NK-92 (cell line): ENCODE measurements around the gene CLMP.

Experiments used
- DNase-seq: peaks from one replicate; lab custom pipeline; 2025; ENCODE audit not compliant: unreplicated experiment; lab: John Stamatoyannopoulos, UW

The CLMP gene

DNA sequence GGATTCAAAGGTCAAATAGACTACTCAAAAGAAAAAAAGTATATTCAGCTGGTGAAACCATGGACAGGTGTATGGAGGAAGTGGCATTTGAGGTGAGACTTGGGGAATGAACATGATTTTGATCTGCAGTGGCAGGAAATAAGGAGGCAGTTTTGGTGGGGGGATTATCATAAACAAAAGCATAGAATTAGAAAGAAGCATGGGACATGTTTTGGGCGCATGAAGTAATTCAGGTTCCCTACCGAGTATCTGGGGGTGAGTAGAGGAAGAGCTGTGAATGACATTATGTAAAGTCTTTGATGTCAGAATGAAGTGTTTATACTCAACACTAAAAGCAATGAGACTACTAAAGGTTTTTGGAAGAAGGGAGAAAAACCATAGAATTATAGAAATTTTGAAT lies 3.1 kb downstream of the CLMP start:
- DNase-seq: no peak

DNA sequence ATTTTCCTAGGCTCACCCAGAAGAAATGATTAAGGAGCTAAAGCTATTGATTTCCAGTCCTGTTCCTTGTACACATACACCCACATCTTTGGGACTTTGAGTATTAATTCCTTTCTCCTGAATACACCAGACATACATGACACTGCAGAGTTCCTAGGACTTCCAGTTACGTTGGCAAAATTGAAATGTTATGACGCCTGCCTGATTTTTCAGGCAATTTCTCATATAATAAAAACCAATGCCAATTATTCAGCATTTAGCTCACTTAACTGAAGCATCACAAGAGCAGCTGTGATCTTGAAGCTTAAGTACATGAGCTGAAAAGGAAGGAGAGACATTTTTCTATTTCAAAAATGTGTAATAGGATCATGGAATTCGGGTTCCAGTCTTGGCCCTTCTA lies 4.5 kb downstream of the CLMP start:
- no peak for DNase-seq

DNA sequence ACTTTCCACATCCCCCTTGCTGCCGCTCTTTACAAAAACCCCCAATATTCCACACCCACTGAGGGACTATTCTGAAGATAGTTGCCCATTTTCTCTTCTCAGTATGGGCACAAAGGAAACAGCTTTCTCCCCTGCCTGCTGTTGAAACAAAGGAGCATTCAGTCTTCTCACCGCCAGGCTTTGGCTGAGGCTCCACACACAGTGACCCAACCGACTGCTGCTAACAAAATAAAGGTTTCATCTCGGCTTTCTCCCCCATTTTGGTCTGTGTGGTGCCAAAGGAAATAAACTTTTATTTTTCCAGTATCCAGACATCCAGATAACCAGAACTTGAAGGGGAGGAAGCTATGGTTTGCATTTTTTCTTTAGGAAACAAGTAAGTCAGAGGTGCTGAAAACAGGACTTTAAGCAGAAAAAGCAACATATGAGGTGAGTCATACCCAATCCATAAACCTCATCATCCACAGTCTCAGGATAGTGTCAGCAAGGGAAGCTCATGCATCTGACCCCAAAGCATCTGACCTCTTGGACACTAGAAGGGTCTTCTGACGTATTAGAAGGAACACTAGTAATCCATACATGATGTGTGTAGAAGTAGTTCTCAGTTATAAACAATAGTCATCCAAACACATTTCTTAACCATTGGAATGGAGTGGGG lies 6.4 kb downstream of the CLMP start:
- DNase-seq: no peak

DNA sequence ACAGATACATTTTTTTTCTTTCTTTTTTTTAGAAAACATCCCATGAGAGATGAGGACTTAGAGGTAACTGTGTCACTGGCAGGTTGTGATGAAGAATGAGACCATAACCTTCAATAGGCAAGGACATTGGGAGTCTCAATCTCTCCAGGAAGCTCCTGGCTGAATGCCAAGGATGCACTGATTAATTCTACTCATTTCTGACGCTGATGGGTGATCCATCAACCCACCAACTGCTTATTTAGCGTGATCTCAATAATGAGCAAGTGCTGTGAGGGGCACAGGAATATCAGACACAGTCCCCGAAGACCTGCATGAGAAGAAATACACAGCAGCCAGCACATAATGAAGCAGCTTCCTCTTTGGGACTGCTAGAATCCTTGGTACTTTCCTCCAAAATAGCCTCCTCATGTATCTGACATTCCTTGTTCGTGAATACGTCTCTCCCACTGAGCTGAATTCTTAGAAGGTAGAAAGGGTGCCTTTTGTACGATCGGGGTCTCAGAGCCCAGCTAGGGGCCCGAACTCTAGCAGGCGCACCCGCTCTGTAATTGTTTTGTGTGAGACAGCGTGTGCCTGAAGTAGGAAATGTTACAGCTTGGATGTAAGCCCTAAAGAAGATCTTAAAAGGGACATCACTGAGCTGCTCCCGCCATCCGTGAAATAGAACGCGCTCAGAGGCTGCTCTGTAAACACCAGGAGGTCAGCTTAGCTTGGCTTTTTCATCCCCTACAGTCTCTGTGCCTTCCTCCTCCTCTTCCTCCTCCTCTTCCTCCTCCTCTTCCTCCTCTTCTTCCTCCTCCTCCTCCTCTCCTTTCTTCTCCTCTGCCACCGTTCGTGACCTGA lies 7.2 kb downstream of the CLMP start:
- DNase-seq: no peak

DNA sequence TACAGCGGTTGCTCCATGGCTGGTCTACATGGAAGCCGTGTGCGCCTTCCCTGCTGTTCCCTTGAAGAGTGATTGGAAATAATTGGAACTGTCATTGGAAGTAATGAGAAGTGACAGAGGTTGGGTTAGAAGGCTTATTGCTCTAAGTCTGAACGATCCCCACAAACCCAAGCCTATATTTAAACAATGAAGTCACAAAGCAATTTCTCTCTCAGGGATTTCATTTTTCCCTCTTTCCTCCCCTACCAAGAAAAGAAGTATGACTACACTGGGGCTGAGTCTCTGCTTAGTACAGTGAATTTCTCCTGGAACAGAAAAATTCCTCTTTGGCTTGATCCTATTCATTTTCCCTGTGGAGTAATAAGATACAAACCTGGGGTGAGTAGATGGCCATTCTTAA lies 7.8 kb downstream of the CLMP start:
- DNase-seq: no peak

DNA sequence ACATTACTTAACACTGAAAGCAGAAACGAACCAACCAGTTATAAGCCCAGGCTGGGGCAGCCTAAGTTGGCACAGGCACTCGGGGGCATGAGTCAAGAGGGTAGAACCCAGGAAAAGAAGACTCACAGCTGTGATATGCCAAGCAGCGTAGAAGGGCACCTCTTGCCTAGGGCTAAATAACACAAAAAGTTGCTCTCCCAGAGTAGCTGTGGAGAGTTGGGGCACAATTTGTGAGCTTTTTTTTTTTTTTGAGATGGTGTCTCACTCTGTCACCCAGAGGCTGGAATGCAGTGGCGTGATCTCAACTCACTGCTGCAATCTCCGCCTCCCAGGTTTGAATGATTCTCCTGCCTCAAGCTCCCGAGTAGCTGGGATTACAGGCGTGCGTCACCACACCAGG lies 8.8 kb downstream of the CLMP start:
- DNase-seq: no peak

DNA sequence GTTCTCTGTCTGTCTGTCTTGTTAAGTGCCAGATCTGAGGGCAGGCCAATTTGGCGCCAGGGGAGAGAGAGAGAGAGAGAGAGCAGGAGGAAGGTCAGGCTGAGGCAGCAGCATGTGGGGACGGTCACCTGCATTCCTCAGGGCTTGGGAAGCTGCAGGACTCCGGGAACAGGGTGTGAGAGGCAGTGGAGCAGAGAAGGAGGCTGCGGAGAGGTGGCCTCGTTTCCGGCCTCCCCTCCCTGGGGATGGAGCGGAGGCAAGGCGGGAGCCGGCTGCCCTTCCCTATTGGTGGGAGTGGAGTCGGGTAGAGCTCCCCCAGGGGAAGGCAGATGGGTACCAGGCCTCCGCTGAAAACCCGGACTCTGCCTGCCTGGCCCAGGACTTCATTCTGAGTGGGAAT lies 9.7 kb downstream of the CLMP start:
- DNase-seq: no peak

DNA sequence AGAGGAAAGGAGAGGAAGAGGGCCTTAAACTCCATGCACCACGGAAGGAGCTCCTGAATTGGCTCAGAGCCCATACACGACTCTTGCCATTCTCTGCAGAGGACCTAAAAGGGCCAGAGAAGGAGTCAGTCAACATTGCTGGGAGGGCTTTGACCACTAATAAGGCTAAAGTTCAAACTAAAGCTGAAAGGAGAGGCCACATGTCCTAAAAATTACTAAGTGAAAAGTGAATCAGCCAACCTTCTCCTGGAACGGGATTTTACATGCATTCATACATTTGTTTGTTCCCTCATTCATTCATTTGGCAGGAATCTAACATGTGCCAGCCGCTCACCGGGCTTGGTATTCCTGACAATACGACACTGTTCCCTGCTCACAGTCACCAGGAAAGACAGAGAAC lies 10.5 kb downstream of the CLMP start:
- DNase-seq: no peak

DNA sequence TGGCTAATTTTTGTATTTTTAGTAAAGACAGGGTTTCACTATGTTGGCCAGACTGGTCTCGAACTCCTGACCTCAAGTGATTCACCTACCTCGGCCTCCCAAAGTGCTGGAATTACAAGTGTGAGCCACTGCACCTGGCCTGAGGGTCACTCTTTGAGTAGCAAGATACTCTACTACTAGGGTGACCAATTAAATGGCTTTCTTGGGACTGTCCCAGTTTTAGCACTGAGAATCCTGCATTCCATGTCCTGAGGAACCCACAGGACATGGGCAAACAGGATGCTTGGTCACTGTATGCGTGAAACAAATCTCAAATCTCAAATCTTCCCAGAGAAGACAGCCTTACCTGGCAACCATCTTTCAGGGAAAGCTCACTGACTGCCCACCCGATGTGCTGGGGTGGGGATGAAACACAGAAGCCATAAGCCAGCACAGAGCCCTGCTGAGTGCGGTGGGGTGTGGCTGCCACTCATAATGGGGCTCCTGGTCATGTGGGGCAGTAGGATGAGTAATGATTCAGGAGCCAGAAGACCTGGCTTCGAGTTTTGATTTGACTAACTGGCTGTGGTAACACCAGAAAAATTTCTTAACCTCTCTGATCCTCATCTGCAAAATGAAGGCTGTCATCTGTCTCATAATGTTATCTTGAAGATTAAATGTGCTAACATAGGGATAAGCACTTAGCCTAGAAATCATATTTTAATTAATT lies 11.5 kb downstream of the CLMP start:
- DNase-seq: no peak

DNA sequence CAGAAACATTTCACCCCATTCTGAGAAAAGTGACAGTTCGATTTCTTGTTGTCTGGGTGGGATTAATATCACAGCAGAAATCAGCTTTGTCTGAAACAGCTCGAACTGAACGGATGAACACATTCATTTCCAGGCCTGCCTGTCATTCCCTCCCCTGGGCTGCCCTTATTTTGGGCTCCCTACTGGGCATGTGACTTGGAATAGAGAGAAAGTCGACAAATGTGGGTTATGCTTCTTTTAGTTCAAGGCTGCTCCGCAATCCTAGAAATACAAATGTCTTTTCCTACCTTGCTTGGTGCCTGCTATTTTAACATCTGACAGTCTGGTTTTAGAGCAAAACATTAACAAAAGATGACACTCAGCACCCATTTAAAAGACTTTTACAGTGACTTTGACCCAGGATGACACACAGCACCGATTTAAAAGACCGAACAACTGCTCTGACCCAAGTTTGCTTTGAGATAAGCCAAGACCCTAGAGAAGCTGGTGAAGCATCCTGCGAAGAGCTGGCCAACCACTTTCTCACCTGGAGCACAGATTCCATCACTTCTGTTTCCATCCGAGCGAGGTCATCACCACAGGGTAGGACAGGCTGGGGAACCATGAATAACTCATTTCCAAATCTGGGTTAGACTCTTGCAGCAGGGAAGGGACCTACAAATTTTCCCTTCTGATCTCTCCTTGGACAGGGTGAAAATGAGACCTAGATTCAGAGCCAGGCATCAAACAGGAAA lies 13.1 kb downstream of the CLMP start:
- DNase-seq: no peak

DNA sequence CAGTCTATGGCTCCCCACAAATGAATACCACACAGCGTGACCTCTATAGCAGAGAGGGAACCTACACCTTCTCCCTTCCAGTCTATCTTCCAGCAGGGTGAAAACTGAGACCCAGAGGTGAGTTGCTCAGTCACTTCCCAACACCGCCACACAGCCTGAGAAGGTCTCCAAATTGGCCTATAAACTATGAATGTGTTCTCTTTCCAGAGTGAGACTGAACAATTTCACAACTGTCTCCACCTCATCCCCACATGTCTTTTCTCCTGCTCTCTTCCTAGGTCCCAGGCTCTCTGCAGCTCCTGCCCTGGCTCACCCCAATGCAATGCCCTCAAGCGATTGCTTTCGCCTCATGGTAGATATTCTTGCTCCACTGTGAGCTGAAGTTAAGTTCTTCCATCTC lies 14.0 kb downstream of the CLMP start:
- DNase-seq: no peak

DNA sequence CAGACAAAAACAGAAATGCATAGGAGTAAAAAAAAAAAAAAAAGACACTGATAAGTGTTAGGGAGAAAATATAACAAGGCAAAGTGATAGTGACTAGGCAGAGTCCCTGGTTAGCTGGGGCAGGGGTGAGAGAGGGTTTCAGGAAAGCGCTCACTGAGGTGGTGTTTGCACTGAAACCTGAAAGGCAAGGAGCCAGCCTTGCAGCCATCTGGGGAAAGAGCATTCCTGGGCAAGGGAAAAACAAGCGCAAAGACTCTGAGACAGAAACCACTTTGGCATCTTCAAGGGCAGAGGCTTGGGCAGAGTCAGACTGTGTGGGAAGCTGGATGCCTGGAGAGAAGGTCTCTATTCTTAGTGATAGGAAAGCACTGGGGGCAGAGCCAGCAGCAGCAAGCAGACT lies 14.5 kb downstream of the CLMP start:
- DNase-seq: no peak

DNA sequence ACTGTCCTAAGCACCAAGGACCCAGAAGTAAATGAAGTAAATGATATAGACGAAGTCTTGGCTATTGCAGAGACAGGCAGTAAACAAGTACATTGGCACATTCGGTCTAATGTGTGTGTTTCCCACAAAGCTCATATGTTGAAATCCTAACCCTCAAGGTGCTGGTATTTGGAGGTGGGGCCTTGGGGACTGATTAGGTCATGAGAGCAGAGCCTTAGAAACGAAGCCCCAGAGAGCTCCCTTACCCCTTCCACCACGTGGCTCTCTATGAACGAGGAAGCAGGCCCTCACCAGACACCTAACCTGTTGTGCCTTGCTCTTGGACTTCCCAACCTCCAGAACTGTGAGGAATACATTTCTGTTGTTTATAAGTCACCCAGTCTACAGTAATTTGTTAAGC lies 14.9 kb downstream of the CLMP start:
- DNase-seq: no peak

DNA sequence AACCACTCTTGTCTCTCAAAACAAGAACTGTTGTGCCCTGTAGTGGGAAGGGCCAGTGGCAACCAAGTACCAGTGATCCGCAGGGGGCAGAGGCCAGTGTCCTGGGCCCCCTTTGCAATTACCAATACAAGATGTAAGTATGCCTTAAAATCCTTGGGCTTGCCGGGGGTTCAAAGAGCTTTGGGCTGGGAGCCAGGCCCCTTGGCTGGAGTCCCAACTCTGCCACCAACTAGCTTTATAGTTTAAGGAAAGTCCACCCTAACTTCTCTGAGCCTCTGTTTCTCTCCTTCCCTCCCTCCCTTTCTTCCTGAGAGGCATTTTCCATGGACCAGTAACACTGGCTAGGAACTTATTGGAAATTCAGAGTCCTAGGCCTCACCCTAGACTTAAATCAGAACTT lies 15.5 kb downstream of the CLMP start:
- DNase-seq: no peak

DNA sequence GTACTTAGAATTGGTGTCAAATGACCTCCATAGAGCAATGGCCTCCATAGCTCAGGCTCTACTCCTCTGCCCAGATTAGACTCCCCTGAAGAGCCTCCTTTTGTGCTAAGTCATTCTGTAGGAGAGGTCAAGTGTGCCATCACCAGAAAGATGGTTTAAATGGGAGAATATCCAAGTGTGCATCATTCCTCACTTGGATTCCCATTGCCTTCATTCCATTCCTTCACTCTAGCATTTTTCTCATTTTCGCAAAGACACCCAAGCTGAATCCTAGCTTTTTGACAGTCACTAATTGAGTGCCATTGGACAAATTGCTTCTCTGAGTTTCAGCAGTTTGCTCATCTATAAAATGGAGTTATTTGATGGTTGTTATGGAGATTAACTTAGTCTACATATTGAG lies 16.9 kb downstream of the CLMP start:
- DNase-seq: no peak

DNA sequence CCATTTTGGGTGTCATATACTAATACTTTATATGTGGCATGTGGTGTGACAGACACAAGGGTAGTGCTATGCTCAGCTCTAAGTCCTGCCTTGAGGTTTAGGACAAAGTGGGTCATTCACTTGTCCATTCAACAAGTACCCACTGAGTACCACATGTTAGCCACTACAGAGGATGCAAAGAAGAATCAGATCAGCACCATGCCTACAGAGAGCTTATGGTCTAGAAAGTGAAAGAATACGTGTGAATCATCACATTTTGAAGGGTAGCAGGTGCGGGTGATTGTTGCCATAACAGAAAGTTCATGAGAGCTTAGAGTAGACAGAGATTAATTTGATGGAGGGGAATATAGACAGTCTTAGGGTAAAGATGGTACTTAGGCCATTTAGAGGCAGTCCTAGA lies 18.3 kb downstream of the CLMP start:
- DNase-seq: no peak

DNA sequence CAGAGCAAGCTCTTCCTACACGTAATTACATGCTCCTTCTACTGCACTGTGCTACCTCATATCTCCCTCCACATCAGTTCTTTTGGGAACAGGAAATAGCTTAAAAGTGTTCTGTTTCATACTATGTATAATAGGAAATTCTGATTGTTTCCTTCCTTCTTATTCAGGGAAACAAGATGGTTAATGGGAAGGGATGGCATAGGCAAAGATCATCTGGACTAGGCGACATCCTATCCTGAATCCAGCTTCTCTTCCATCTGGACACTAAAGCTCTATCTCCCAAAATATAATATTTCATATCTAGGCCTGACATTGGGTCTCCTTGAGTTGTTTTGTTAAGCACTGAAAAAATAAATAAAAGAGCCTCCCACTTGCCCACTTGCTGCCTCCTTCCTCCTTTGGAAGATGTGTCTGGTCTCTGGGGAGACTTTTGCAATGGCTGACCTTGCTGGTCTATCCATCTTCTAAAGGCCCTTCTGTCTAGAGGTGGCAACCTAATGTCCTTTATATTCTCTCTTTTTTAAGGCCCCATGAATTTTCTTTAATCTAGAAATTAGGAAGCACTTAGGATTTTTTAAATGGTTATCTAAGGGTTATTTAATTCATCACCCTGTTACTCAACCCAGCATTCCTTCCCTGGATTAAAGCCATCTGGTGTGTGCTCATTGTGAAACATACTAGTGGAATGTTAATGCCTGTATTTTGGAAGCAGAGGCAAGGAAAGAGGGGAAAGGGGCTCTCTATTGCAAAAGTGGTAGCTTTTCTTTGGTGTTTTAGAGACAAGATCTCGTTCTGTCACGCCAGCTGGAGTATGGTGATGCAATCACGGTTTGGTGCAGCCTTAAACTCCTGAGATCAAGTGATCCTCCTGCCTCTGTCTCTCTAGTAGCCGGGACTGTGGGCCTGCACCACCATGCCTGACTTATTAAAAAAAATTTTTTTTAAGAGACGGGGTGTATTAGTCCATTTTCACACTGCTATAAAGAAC lies 20.6 kb downstream of the CLMP start:
- DNase-seq: no peak

DNA sequence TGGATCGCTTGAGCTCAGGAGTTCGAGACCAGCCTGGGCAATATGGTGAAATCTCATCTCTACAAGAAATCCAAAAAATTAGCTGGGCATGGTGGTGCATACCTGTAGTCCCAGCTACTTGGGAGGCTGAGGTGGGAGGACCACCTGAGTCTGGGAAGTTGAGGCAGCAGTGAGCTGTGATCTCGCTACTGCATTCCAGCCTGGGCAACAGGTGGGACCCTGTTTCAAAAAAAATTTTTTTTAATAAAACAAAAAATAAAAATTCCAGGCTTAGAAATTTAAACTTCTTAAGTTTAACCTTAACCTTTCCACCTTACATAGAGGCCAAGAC lies 21.2 kb downstream of the CLMP start:
- no peak for DNase-seq

DNA sequence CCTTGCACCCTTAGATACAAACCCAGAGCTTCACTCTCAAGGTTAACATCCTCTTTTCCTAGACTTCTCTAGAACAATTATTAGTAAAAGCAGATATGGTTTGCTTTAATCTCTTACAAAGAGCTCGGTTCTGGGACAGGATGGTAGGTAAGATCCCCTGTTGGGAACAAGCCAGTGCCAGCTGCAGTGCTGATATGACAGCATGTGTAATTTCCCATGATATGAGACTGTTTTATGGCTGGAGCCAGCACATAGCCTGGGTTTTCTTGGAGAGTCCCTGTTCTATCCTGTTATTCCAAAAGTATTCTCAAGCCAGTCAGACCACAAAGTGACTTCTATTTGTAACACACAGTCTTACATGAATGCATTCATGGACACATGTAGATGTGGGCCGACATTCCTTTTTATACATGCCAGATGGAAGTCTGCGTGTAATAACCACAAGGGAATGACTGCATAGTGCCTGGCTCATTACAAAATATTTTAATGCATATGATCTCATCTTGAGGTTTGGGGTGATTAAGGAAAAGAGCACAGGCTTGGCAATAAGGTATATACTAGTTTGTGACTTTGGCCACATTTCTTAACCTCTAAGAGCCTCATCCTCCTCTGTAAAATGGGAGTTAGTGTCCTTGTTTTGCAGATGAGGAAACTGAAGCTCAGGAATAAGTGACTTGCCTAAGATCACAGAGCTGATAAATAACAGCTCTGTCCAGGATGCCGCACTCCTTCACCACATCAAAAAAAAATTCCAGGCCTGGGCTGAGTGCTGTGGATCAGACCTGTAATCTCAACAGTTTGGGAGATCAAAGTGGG lies 21.8 kb downstream of the CLMP start:
- no peak for DNase-seq

DNA sequence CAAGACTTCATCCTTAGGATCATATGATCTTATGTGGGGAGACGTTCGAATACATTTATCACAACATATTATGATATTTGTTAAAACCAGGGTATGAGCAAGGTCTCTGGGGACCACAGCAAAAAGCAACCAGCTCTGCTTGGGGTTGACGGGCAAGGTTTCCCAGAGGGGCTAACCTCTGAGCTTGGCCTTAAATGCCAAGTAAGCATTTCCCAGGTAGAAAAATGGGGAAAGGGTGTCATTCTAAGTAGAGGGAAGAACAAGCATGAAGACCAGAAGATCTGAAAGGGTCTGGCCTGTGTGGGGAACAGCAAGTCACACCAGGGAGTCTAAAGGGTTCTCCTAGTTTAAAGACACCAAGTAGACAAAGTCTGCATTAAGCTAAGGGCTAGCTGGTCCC lies 24.1 kb downstream of the CLMP start:
- DNase-seq: no peak
